H1 (cell line): ENCODE results near the gene EN1. TPM values are rescaled to one million over a fixed set of nuclear protein-coding genes. Genes with fewer than 3 reads are reported as not detected.
A peak's percentile ranks its signal among the peaks of the same experiment; 100 is the strongest.

Experiments
- CTCF ChIA-PET: fragments of 300-600 bp; sonication (Branson Sonifier 250); formaldehyde crosslinking; loops from one replicate; lab custom pipeline; 2021; ENCODE audit not compliant: partially characterized antibody; lab: Charles Lee
- POLR2A ChIA-PET: fragments of 300-600 bp; sonication (Branson Sonifier 250); formaldehyde crosslinking; loops from one replicate; lab custom pipeline; 2021; ENCODE audit warnings: inconsistent platforms; ENCODE audit not compliant: partially characterized antibody; lab: Charles Lee
- DNase-seq, 2 experiments: peaks; one replicate each; pipeline versions ENCODE4 v3.0.0 to v3.0.0-alpha.2; 2010 to 2022; ENCODE audit warnings: low spot score in 2 of 2, low read depth in 1 of 2, mixed read lengths in 1 of 2
- FAIRE-seq: peaks from 2 replicates; lab custom pipeline; 2011; peaks lifted over from hg19 to GRCh38; lab: Jason Lieb, UNC
- H2AFZ ChIP-seq: 2 replicates; pipeline ENCODE4 v1.8.1; 2012; ENCODE audit warnings: low read length, inconsistent platforms
- H2AK5ac ChIP-seq: 2 replicates; pipeline ENCODE4 v1.6.1; 2013; ENCODE audit warnings: low read depth, low read length
- H2BK120ac ChIP-seq: replicated peaks from 2 replicates; pipeline ENCODE3; 2013; ENCODE audit warnings: low read depth, low read length, inconsistent platforms
- H2BK12ac ChIP-seq: 2 replicates; pipeline ENCODE4 v1.6.1; 2013; ENCODE audit warnings: low read depth, low read length
- H2BK15ac ChIP-seq: 2 replicates; pipeline ENCODE4 v1.6.1; 2013; ENCODE audit warnings: low read length
- H2BK20ac ChIP-seq: 2 replicates; pipeline ENCODE4 v1.6.1; 2013; ENCODE audit warnings: low read length
- H2BK5ac ChIP-seq: 2 replicates; pipeline ENCODE4 v1.6.1; 2013; ENCODE audit warnings: low read depth, low read length
- H3K14ac ChIP-seq: 2 replicates; pipeline ENCODE4 v1.6.1; 2013; ENCODE audit warnings: inconsistent platforms; ENCODE audit not compliant: insufficient read length
- H3K18ac ChIP-seq: 2 replicates; pipeline ENCODE4 v1.6.1; 2013; ENCODE audit warnings: low read length; ENCODE audit errors: extremely low read depth
- H3K23ac ChIP-seq: 2 replicates; pipeline ENCODE4 v1.6.1; 2013; ENCODE audit warnings: inconsistent platforms; ENCODE audit not compliant: insufficient read length
- H3K23me2 ChIP-seq: 2 replicates; pipeline ENCODE4 v1.6.1; 2013; ENCODE audit warnings: low read depth, low read length
- H3K27ac ChIP-seq: 2 replicates; pipeline ENCODE4 v1.6.1; 2011; ENCODE audit warnings: low read depth, low read length, inconsistent platforms
- H3K27me3 ChIP-seq, 4 experiments: replicated peaks in 1 of 4; 1 replicate in 1 of 4; 2 replicates in 3 of 4; pipeline versions ENCODE4 v1.6.1 to v1.8.1; 2011 to 2013; ENCODE audit warnings: low read length in 3 of 4, mild to moderate bottlenecking in 3 of 4, inconsistent platforms in 2 of 4, mixed read lengths in 2 of 4, moderate library complexity in 1 of 4; ENCODE audit not compliant: control insufficient read depth in 3 of 4, insufficient read depth in 3 of 4; ENCODE audit errors: extremely low read depth in 1 of 4
- H3K36me3 ChIP-seq, 4 experiments: 2 replicates each; pipeline versions ENCODE4 v1.6.1 to v1.8.1; 2011 to 2013; ENCODE audit warnings: mild to moderate bottlenecking in 4 of 4, low read length in 3 of 4, moderate library complexity in 2 of 4, control low read depth in 1 of 4, inconsistent platforms in 1 of 4; ENCODE audit not compliant: insufficient read depth in 4 of 4, control insufficient read depth in 2 of 4
- H3K4ac ChIP-seq: replicated peaks from 2 replicates; pipeline ENCODE3; 2013; ENCODE audit warnings: low read length, low read depth, mixed read lengths, inconsistent platforms; ENCODE audit not compliant: insufficient read length
- H3K4me1 ChIP-seq, 4 experiments: replicated peaks in 1 of 4; 1 replicate in 1 of 4; 2 replicates in 3 of 4; pipeline versions ENCODE4 v1.6.1 to v1.8.1; 2011 to 2013; ENCODE audit warnings: low read length in 3 of 4, inconsistent platforms in 2 of 4, mixed read lengths in 1 of 4; ENCODE audit not compliant: insufficient read depth in 4 of 4, control insufficient read depth in 3 of 4
- H3K4me2 ChIP-seq, 2 experiments: 2 replicates each; pipeline versions ENCODE4 v1.6.1 to v1.8.1; 2011 to 2013; ENCODE audit warnings: low read depth in 2 of 2, low read length in 2 of 2, control low read depth in 1 of 2, inconsistent platforms in 1 of 2, mild to moderate bottlenecking in 1 of 2; ENCODE audit not compliant: insufficient read depth in 1 of 2
- H3K4me3 ChIP-seq, 4 experiments: fragments of 200-600, 300-600 bp in 1 of 4; sonication (generic), shearing (Covaris generic), sonication (Bioruptor Twin) in 1 of 4; 2 replicates each; pipeline versions ENCODE4 v1.5.1 to v1.8.1; 2011 to 2016; ENCODE audit warnings: low read length in 4 of 4, low read depth in 3 of 4, control low read depth in 2 of 4, inconsistent platforms in 2 of 4, mild to moderate bottlenecking in 2 of 4, mixed read lengths in 1 of 4, moderate library complexity in 1 of 4; ENCODE audit not compliant: insufficient read depth in 2 of 4; ENCODE audit errors: extremely low read depth in 1 of 4
- H3K56ac ChIP-seq: replicated peaks from 2 replicates; pipeline ENCODE3; 2013; ENCODE audit warnings: low read depth, mild to moderate bottlenecking, mixed read lengths, low read length, inconsistent platforms; ENCODE audit not compliant: insufficient read length
- H3K79me1 ChIP-seq: 2 replicates; pipeline ENCODE4 v1.6.1; 2013; ENCODE audit warnings: low read depth, low read length, control low read depth
- H3K79me2 ChIP-seq, 2 experiments: 2 replicates each; pipeline versions ENCODE4 v1.6.1 to v1.8.1; 2012 to 2013; ENCODE audit warnings: low read length in 2 of 2, mild to moderate bottlenecking in 2 of 2, inconsistent platforms in 1 of 2; ENCODE audit not compliant: insufficient read depth in 2 of 2, control insufficient read depth in 1 of 2
- H3K9ac ChIP-seq, 4 experiments: replicated peaks in 1 of 4; 1 replicate in 1 of 4; 2 replicates in 3 of 4; pipeline versions ENCODE4 v1.6.1 to v1.8.1; 2011 to 2013; ENCODE audit warnings: low read depth in 3 of 4, low read length in 3 of 4, control low read depth in 2 of 4, mild to moderate bottlenecking in 2 of 4, moderate library complexity in 2 of 4, inconsistent platforms in 1 of 4; ENCODE audit errors: extremely low read depth in 1 of 4
- H3K9me3 ChIP-seq, 2 experiments: 2 replicates each; pipeline versions ENCODE4 v1.6.1 to v1.8.1; 2012 to 2013; ENCODE audit warnings: mild to moderate bottlenecking in 2 of 2, moderate library complexity in 2 of 2, control low read depth in 1 of 2, inconsistent platforms in 1 of 2, low read depth in 1 of 2, low read length in 1 of 2, mixed read lengths in 1 of 2; ENCODE audit not compliant: insufficient read depth in 2 of 2
- H4K20me1 ChIP-seq, 2 experiments: replicated peaks in 1 of 2; 2 replicates each; pipeline versions ENCODE3 to v1.8.1; 2011 to 2013; ENCODE audit warnings: inconsistent platforms in 2 of 2, low read length in 2 of 2, mild to moderate bottlenecking in 1 of 2; ENCODE audit not compliant: insufficient read depth in 2 of 2, control insufficient read depth in 1 of 2
- H4K5ac ChIP-seq: 2 replicates; pipeline ENCODE4 v1.6.1; 2013; ENCODE audit warnings: low read length, low read depth, mixed read lengths, inconsistent platforms; ENCODE audit not compliant: insufficient read length
- H4K8ac ChIP-seq: 2 replicates; pipeline ENCODE4 v1.8.0; 2013; ENCODE audit warnings: mild to moderate bottlenecking, moderate library complexity, low read length, inconsistent platforms; ENCODE audit not compliant: insufficient read depth; ENCODE audit errors: extremely low read depth
- H4K91ac ChIP-seq: replicated peaks from 2 replicates; pipeline ENCODE3; 2013; ENCODE audit warnings: low read length, mixed read lengths, inconsistent platforms; ENCODE audit not compliant: insufficient read length
- CBX5 ChIP-seq: fragments of 300-800, 300-1000 bp; sonication (generic); IDR thresholded peaks from 2 replicates; pipeline ENCODE4 v1.7.1; 2016; ENCODE audit warnings: antibody characterized with exemption, low read length, low read depth
- EZH2 ChIP-seq: fragments of 200-600 bp; sonication (generic); IDR thresholded peaks from 2 replicates; pipeline ENCODE4 v1.7.1; 2012; ENCODE audit warnings: low read depth, mild to moderate bottlenecking, moderate library complexity, low read length, inconsistent platforms; ENCODE audit not compliant: severe bottlenecking
- HDAC6 ChIP-seq: IDR thresholded peaks from one replicate; pipeline ENCODE4 v1.7.1; 2012; ENCODE audit warnings: low read depth, mild to moderate bottlenecking, inconsistent platforms, low read length, moderate library complexity
- MAFK ChIP-seq: IDR thresholded peaks from 2 replicates; pipeline ENCODE4 v1.6.1; 2012; ENCODE audit warnings: low read depth, mild to moderate bottlenecking, improper control_type of control experiment, low read length
- POLR2AphosphoS5 ChIP-seq: IDR thresholded peaks from 2 replicates; pipeline ENCODE4 v1.6.1; 2011; ENCODE audit warnings: low read depth, low read length
- RBBP5 ChIP-seq: IDR thresholded peaks from 2 replicates; pipeline ENCODE4 v1.7.1; 2012; ENCODE audit warnings: low read depth, mild to moderate bottlenecking, inconsistent platforms, low read length, moderate library complexity, borderline replicate concordance
- SP1 ChIP-seq: IDR thresholded peaks from 2 replicates; pipeline ENCODE4 v1.6.1; 2011; ENCODE audit warnings: low read depth, low read length
- SUZ12 ChIP-seq: fragments of 200-600 bp; sonication (generic); IDR thresholded peaks from 2 replicates; pipeline ENCODE4 v1.6.1; 2012; ENCODE audit warnings: mild to moderate bottlenecking, inconsistent platforms, low read length, moderate library complexity, mixed read lengths
- TAF1 ChIP-seq: IDR thresholded peaks from 2 replicates; pipeline ENCODE4 v1.6.1; 2011; ENCODE audit warnings: mild to moderate bottlenecking, low read depth, low read length
- TEAD4 ChIP-seq: IDR thresholded peaks from 2 replicates; pipeline ENCODE4 v1.6.1; 2012; ENCODE audit warnings: low read depth, low read length, inconsistent platforms, mixed read lengths
- WGBS, 2 experiments: shearing (Covaris generic) in 1 of 2; methylation state at CpG; one replicate each; pipeline versions ENCODE4 v1.1.6 to v1.1.7; 2013 to 2015; ENCODE audit warnings: low lambda C conversion rate in 2 of 2, mixed read lengths in 2 of 2, inconsistent platforms in 1 of 2, low coverage in 1 of 2, missing lambda C conversion rate in 1 of 2; ENCODE audit not compliant: insufficient replicate concordance in 2 of 2, insufficient coverage in 1 of 2, insufficient read length in 1 of 2; ENCODE audit errors: extremely low coverage in 1 of 2, missing lambda C conversion rate in 1 of 2; 5-methylcytosine and 5-hydroxymethylcytosine counted together
- polyA plus RNA-seq, 7 experiments: library from polyadenylated mRNA; depleted of rRNA in 3 of 7; stranded (reverse) in 5 of 7; unstranded in 2 of 7; fragments of >200 nt in 5 of 7; fragments of 200-250 nt in 2 of 7; gene quantifications; 1 replicate in 5 of 7; 2 replicates in 1 of 7; 4 replicates in 1 of 7; pipeline versions ENCODE4 v1.2.1 to v1.2.3, GENCODE V29; 2011 to 2013; ENCODE audit warnings: missing spikeins in 2 of 7, mixed read lengths in 2 of 7
- total RNA-seq: library from RNA; stranded (reverse); fragmentation: NEBNext Ultra II Directional; extraction: Animal tissue kit (Norgen Biotek cat#: 25700); gene quantifications from 2 replicates; pipeline ENCODE4 v1.2.1, GENCODE V29; 2021
- TF ChIP-seq, protein P1 (sequence below): IDR thresholded peaks from 2 replicates; pipeline ENCODE4 v1.6.1; 2012; ENCODE audit warnings: inconsistent platforms
- TF ChIP-seq, protein P2 (sequence below): IDR thresholded peaks from 2 replicates; pipeline ENCODE4 v1.6.1; 2012; ENCODE audit warnings: inconsistent platforms

EN1 gene
- total and polyA plus RNA-seq, 2 of the 8 experiments (the other 6 are each of a cell fraction or from before 2014, with no cell fraction given), result not detected

DNA sequence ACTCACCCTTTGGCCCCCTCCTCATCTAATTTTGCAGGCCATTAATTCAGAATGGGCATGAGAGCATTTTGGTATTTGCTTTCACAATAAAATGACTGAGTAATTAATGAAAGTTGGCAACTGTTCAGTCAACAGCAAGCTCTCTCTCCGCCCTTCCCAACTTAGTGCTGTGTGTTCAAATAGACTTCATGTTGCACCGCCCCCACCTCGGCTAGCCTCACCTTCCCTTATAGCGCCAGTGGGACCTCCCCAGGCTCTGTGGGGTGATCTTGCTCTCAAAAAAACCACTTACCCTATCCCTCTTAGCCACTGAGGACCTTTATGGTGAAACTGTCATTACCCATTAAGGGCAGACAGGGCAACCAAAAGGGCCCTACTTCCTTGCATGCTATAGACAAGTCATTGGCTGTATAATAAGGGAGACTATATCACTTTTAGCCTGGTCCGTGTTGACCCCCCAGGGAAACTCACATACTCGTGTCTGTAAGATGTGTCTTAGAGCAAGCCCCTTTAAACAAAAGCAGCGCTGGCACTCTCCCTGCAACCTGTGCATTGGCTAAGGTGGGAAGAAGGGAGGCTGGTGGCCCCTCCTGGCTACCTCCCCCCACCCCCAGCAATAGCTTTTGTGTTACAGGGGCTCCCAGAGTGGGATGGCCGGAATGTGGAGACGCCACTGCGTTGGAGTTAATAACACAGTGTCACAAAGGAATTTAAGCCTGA is 15.2 kb downstream of the EN1 start:
- H3K14ac ChIP-seq, result no peak overlapping the region
- H4K20me1 ChIP-seq, result peaks cover 2 to 6% of the 10 kb centered on the region in 2 experiments
- no peak overlapping the region for H3K18ac ChIP-seq
- no peak overlapping the region for H3K9ac ChIP-seq
- H2BK5ac ChIP-seq, result no peak overlapping the region
- no peak overlapping the region for H2AK5ac ChIP-seq
- peaks cover 5 to 38% (median 24%) of the 10 kb centered on the region in 4 experiments for H3K4me1 ChIP-seq
- H4K91ac ChIP-seq, result no peak overlapping the region
- H3K9me3 ChIP-seq, result no peaks in the 10 kb centered on the region
- ChIA-PET POLR2A (interaction anchor here (1.5 kb wide), 1 partner anchor 17 kb away, joined by 4 read pairs; no protein-coding TSS in a partner anchor), CTCF (interaction anchor here (1.3 to 2.3 kb wide), 5 partner anchors 8 to 28 kb away, joined by 3 to 13 read pairs (median 3); no protein-coding TSS in a partner anchor)
- H3K23me2 ChIP-seq, result peaks cover 14% of the 10 kb centered on the region; the same call in 1 of the 2 replicates
- no peak overlapping the region for H2BK20ac ChIP-seq
- no peak overlapping the region for H2BK15ac ChIP-seq
- H2BK12ac ChIP-seq, result no peak overlapping the region
- no peak overlapping the region for H3K23ac ChIP-seq
- H3K36me3 ChIP-seq, result 0 out of 8 replicates have a peak, but pooled peaks cover 0 to 5% (median 0%) of the 10 kb centered on the region in 4 experiments
- H4K8ac ChIP-seq, result no peak overlapping the region
- no peak overlapping the region for H3K27ac ChIP-seq
- H3K56ac ChIP-seq, result no peak overlapping the region
- H3K4me3 ChIP-seq, result no peak overlapping the region
- DNase-seq (no peak), FAIRE-seq (no peak)
- no peaks in the 10 kb centered on the region for H3K79me1 ChIP-seq
- 40% methylated on average over 10 of the region's 10 CpGs; no CpG with 5 or more reads in 1 of the 2 experiments for WGBS, 2 experiments
- H3K4ac ChIP-seq, result no peak overlapping the region
- H2BK120ac ChIP-seq, result no peak overlapping the region
- no peak overlapping the region for H4K5ac ChIP-seq
- H2AFZ ChIP-seq, result no peak overlapping the region
- H3K27me3 ChIP-seq, result peaks cover 63 to 77% (median 70%) of the 10 kb centered on the region in 4 experiments
- no peaks in the 10 kb centered on the region for H3K79me2 ChIP-seq
- peak overlapping the region in 1 of 2 experiments; percentile 88; a peak in 1 of 4 replicates for H3K4me2 ChIP-seq
- no peak for TF ChIP-seq CBX5
- no peak for TF ChIP-seq POLR2AphosphoS5
- TF ChIP-seq RBBP5, result no peak
- no peak for TF ChIP-seq SP1
- no peak for TF ChIP-seq EZH2
- TF ChIP-seq TAF1, result no peak
- TF ChIP-seq TEAD4, result no peak
- TF ChIP-seq MAFK, result no peak
- no peak for TF ChIP-seq SUZ12
- TF ChIP-seq HDAC6, result no peak
- TF ChIP-seq, protein P1, sequence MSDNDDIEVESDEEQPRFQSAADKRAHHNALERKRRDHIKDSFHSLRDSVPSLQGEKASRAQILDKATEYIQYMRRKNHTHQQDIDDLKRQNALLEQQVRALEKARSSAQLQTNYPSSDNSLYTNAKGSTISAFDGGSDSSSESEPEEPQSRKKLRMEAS, result no peak
- TF ChIP-seq, protein P2, sequence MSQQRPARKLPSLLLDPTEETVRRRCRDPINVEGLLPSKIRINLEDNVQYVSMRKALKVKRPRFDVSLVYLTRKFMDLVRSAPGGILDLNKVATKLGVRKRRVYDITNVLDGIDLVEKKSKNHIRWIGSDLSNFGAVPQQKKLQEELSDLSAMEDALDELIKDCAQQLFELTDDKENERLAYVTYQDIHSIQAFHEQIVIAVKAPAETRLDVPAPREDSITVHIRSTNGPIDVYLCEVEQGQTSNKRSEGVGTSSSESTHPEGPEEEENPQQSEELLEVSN, result no peak
